Measurements from ENCODE around the gene METTL16.
A peak's percentile ranks its signal among the peaks of the same experiment; 100 is the strongest.

METTL16 gene

GRCh38 chr17:2414446-2415064, 97.1 kb downstream of the METTL16 start:
- no peak for DNase-seq (ENCODE audit: low read depth in 2 of 2)

GRCh38 chr17:2412561-2413021, 99.1 kb downstream of the METTL16 start:
- DNase-seq (ENCODE audit: low read depth in 2 of 2) = no peak

GRCh38 chr17:2410951-2411350, 100.7 kb downstream of the METTL16 start:
- DNase-seq (ENCODE audit: low read depth in 2 of 2) = no peak

- DNase-seq (ENCODE audit: low read depth in 2 of 2) = no peak
Measured at GRCh38 chr17:2406903-2407790, 104.5 kb downstream of the METTL16 start.

GRCh38 chr17:2406271-2406902, 105.3 kb downstream of the METTL16 start:
- no peak for DNase-seq (ENCODE audit: low read depth in 2 of 2)

GRCh38 chr17:2405247-2405926, 106.3 kb downstream of the METTL16 start:
- no peak for DNase-seq (ENCODE audit: low read depth in 2 of 2)

GRCh38 chr17:2403044-2403443, 108.6 kb downstream of the METTL16 start:
- no peak for DNase-seq (ENCODE audit: low read depth in 2 of 2)

GRCh38 chr17:2402544-2402943, 109.1 kb downstream of the METTL16 start:
- no peak for DNase-seq (ENCODE audit: low read depth in 2 of 2)

- DNase-seq (ENCODE audit: low read depth in 2 of 2) = peak; percentile 98 to 99
Measured at GRCh38 chr17:2401426-2402221, 110.1 kb downstream of the METTL16 start.

GRCh38 chr17:2400877-2401425, 110.7 kb downstream of the METTL16 start, which contains the start of gene MNT:
MNT (minus strand) TSS chr17:2401060; CDS start chr17:2400712, 348 bp downstream.
- DNase-seq (ENCODE audit: low read depth in 2 of 2) = peak; percentile 87 to 88

- DNase-seq (ENCODE audit: low read depth in 2 of 2) = no peak
Measured at GRCh38 chr17:2400474-2400866, 111.2 kb downstream of the METTL16 start.

- peak; percentile 82 to 86 for DNase-seq (ENCODE audit: low read depth in 2 of 2)
Measured at GRCh38 chr17:2399572-2400473, 111.9 kb downstream of the METTL16 start.

GRCh38 chr17:2398655-2399571, 112.8 kb downstream of the METTL16 start:
- DNase-seq (ENCODE audit: low read depth in 2 of 2) = peak; percentile 31

- DNase-seq (ENCODE audit: low read depth in 2 of 2) = no peak
Measured at GRCh38 chr17:2398182-2398581, 113.5 kb downstream of the METTL16 start.

GRCh38 chr17:2397247-2398171, 114.2 kb downstream of the METTL16 start:
- DNase-seq (ENCODE audit: low read depth in 2 of 2) = no peak

GRCh38 chr17:2396568-2397246, 115.0 kb downstream of the METTL16 start:
- no peak for DNase-seq (ENCODE audit: low read depth in 2 of 2)

- DNase-seq (ENCODE audit: low read depth in 2 of 2) = no peak
Measured at GRCh38 chr17:2396192-2396567, 115.5 kb downstream of the METTL16 start.

Measured in activated CD8-positive, alpha-beta memory T cell treated with anti-CD3 and anti-CD28 coated beads for 4 hours (primary cell).